Posterior vena cava (tissue), 2 donors: ENCODE measurements around the gene EEIG1. TPM values are rescaled to one million over a fixed set of nuclear protein-coding genes. Genes with fewer than 3 reads are reported as not detected.

Experiments used
- DNase-seq: peaks from one replicate; pipeline ENCODE4 v3.0.0-alpha.2; 2020; ENCODE audit warnings: low spot score
- intact Hi-C, 2 donors: fragments of 100-400 bp; cut with DNase I; formaldehyde crosslinking; loops; one replicate each; pipeline versions ENCODE4 v1.14.1 to v1.14.2; 2022 to 2023
- total RNA-seq, 2 donors: library from RNA; stranded (reverse); fragmentation: NEBNext Ultra II Directional; extraction: Animal tissue kit (Norgen Biotek cat#: 25700); gene quantifications; one replicate each; pipeline ENCODE4 v1.2.1, GENCODE V29; 2021
- donor health status: DM: yes; HTN: yes; CAD: no.
- donor health status: DM: yes; HTN: yes; CAD: no.

The EEIG1 gene
- total RNA-seq, 2 donors from 2014 or later = 54.3 to 56.9 TPM

- intact Hi-C loops = no loop called here
- DNase-seq = no peak
Observed at GRCh38 chr9:128003966-128004604, 23.3 kb upstream of the EEIG1 start.

DNA sequence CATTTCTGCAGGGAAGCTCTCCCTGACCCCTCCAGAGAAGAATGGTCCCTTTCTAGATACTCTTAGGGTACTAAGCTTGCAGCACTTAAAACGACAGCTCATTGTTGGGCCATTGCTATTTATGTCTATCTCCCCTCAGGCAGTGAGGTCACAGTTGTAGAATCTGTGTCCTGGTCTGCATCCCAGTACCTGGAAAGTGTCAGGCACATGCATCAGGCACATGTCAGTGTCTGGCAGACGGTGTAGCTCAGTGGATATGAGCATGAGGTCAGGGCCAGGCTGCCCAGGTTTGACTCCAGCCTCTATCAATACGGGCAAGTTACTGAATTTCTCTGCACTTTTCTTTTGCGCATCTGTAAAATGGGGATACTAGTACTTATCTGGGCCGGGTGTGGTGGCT lies 22.2 kb upstream of the EEIG1 start:
- no peak for DNase-seq
- intact Hi-C loops = no loop called here

DNA sequence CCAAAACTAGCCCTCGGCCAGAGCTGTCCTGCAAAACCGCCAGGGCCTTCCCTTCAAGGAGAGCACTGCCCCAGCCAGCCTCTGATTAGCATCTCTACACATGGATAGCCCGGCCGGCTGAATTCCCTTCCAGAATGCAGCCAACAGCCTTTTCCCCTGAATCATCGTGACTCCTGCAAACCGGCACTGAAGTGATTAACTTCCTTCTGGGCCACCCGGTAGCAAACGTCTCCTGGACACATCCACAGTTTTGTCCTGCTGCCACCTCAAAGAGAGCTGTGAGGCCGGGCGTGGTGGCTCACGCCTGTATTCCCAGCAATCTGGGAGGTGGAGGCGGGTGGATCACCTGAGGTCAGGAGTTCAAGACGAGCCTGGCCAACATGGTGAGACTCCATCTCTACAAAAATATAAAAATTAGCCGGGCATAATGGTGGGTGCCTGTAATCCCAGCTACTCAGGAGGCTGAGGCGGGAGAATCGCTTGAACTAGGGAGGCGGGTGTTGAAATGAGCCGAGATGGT lies 21.1 kb upstream of the EEIG1 start:
- intact Hi-C loops = no loop called here
- DNase-seq = no peak

DNA sequence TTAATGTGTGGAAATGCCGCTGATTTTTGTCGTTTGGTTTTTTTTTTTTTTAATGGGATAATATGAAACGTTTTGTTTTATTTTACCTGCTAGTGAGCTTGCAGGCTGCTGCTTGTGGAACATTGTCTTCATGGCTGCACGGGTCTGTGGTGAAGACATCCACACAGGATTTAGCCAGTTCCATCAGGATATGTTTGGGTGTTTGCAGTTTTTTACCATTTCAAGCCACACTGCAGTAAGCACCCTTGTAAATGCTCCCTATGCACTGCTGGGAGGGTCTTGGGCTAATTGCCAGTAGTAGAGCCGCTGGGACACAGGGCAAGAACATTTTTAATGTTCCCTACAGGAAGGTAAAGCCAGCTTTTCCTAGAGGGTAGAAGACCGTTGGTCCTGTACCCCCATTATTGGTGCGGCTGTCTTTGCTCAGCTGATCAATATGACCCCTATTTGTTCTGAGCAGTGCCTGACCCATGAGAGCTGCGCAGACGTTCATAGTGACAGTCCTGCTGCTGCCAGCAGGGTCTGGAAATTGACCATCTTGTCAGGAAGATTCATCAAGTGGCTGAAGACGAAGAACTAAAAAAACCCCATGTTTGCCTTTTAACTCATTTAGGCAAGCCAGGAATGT lies 20.5 kb upstream of the EEIG1 start:
- DNase-seq = no peak
- intact Hi-C loops = no loop called here

DNA sequence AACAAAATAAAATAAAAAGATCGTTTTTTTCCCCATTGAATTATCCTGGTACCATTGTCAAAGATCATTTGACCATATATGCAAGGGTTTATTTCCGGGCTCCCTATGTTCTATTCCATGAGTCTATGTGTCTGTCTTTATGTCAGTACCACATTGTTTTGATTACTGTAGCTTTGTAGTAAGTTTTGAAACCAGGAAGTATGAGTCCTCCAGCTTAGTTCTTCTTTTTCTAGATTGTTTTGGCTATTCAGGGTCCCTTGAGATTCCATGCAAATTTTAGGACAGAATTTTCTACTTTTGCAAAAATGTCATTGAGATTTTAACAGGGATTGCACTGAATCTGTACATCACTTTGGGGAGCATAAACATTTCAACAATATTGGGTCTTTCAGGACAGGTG lies 18.7 kb upstream of the EEIG1 start:
- intact Hi-C loops = no loop called here
- DNase-seq = no peak

DNA sequence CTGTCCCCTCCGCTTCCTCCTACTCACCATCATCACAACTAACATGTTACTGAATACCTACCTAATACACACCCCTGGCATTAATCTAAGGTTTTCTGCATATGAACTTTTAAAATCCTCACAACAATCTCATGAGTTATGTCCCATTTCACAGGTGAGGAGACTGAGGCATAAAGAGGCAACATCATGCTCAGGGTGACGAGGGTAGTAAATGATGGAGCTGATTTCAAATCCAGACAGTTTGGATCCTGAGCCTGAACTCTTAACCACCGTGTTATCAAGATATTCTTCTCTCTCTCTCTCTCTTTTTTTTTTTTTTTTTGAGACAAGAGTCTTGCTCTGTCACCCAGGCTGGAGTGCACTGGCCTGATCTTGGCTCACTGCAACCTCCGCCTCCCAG lies 12.9 kb upstream of the EEIG1 start:
- intact Hi-C loops = no loop called here
- no peak for DNase-seq

DNA sequence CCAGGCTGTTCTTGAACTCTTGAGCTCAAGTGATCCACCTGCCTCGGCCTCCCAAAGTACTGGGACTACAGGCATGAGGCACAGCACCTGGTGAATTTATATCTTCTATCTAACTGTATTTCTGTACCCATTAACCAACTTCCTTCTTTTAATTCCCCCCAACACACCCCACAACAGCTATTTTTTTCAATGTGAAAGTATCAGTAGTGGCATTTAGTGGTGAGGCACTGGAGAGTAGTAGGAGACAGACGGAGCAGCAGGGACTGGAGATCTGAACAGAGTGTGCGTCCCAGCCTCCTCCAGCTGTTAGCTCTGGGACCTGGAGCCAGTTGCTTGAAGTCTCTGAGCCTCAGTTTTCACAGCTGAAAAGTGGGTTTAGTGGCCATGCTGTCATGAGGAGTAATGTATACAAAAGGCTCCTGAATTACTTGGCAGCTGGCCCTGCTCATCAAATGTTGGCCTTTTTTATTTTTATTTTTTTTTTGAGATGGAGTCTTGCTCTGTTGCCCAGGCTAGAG lies 11.0 kb upstream of the EEIG1 start:
- intact Hi-C loops = no loop called here
- no peak for DNase-seq

DNA sequence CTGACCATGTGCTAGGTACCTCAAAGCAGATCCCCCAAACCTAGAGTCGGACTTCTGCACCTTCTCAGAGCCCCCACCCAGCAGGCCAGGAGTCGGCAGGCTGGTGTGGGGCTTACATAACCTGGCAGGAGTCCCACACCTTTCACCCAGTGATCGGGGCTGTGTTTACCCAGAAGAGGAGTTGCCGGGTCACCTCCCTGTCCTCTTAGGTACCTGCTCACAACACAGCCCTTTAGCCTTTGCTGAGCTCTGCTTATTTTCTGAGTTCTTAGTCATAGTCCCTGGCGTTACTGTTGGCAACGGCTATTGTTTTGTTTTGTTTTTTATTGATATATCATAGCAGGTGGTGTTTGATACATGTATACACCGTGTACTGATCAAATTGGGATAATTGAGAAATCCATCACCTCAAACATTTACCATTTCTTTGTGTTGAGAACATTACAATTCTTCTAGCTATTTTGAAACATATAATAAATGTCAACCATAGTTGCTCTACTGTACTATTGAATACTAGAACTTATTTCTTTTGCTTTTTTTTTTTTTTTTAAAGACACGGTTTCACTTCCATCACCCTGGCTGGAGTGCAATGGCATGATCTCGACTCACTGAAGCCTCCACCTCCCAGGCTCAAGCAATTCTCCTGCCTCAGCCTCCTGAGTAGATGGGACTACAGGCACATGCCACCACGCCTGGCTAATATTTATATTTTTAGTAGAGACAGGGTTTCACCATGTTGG lies 10.4 kb upstream of the EEIG1 start:
- intact Hi-C loops = no loop called here
- DNase-seq = no peak

DNA sequence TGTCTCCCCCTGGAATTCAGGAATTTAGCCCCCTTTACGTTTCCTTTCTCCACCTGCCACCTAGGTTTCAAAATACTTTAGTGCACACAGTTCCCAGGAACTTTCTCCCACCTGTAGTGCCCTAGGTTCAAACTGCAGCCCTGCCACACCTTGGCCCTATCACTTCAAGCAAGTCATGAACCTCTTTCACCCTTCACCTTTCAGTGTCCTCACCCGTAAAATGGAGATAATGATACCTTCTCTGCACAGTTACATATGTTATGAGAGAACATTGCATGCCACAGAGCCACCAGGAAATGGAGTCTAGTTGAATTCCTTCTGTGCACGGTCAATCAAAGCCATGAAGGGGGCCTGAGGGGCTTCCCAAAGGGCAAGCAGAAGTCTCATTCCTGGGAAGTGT lies 9.8 kb upstream of the EEIG1 start:
- DNase-seq = no peak
- intact Hi-C loops = no loop called here

DNA sequence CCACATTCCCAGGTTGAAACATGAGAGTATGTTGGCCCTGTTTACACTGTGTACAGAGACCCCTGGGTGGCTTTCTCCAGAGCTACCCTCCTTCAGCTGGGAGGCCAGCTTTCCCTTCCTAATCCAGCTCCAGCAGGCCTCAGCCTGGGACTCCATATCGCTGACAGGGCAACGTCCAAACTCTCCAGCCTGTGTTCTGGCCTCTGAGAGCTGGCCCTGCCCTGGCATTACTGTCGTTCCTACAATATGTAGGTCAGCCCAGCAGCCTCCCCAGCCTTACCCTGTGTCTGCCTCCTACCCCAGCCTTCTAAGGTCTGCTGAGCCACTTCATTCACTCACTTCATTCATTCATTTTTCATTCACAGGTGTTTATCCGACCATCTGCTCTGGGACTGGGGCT lies 8.3 kb upstream of the EEIG1 start:
- no peak for DNase-seq
- intact Hi-C loops = no loop called here

DNA sequence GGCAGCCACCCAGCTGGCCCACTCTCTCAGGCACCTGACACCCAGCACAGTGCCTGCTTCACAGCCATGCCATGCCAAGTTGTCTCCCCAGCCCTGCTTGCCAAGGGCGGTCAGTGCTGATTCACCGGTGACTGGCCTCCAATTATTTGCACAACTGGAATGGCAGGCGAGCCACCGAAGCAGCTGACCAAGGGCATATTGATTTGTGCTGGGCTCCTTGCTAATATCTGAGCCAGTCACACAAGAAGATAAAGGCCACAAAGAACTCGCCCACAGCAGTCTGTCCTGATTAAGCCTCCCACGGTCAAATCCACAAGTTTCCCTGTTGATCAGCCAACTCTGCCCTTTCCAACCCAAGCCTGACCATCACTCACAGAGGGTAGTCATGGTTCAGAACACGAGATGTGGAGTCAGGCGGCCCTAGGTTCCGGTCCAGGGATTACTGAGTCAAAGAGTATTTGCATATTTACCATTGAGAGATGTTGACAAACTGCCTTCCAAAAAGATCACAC lies 6.4 kb upstream of the EEIG1 start:
- no peak for DNase-seq
- intact Hi-C loops = no loop called here

DNA sequence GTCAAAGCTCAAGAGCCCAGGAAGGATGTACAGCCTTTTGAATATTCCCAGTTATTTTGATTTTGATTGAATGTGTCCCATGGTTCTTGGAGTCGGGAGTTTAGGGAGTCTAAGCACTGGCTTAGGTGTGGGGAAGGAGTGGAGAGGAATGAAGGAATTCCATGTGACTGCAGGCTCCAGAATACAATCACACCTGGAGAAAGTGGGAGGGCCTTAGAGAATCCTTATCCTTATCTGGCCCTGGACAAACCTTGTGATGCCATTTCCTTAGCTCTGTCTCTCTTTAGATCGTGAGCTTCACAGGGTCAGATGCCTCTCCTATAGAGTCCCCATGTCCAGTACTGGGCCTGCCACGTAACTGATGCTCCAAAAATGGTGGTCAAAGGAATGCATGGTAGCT lies 4.2 kb upstream of the EEIG1 start:
- intact Hi-C loops = no loop called here
- no peak for DNase-seq

GRCh38 chr9:127983847-127984289 lies 3.1 kb upstream of the EEIG1 start:
- intact Hi-C loops = loop anchor here in 1 of 2 donors (5.0 kb wide), 1 partner anchor 42 kb away; no protein-coding TSS in a partner anchor
- no peak for DNase-seq

- intact Hi-C loops = loop anchor here in 1 of 2 donors (5.0 kb wide), 1 partner anchor 41 kb away; no protein-coding TSS in a partner anchor
Observed at GRCh38 chr9:127982912-127983311, 2.1 kb upstream of the EEIG1 start.

GRCh38 chr9:127981559-127982121 lies 851 bp upstream of the EEIG1 start:
- intact Hi-C loops = loop anchor here in 1 of 2 donors (5.0 kb wide), 1 partner anchor 39 kb away; no protein-coding TSS in a partner anchor
- DNase-seq = no peak

More at GRCh38 chr9:127982912-127983311, 2.1 kb upstream of the EEIG1 start:
- no peak for DNase-seq

DNA sequence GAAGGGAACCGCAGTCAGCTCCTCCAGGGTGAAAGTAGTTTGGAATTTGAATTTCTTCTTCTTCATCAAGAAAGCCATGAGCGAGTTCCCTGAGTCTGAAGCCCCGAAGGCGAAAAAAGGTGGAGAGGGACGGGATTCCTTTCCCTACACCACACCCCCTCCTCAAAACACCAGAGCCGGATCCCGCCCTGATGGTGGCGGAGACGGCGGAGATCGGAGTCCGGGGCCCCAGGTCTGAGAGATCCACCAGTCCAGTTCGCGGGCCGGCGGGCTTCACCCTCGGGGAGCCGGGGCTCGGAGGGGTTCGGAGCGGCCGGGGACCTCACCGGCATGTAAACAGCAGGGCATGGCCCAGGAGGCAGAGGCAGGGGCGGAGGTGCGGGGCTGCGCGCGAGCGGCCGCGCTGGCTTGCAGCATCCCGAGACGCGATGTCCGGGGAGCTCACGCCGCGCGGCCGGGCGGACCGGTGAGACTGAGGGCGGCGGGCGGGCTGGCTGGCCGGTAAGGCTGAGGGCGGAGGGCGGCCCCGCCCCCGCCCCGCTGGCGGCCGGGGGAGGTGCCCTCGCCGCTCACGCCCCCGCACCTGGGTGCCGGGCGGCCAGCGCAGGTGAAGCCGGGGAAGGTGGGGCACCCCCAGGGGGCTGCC lies 606 bp downstream of the EEIG1 start:
- DNase-seq = no peak
- intact Hi-C loops = loop anchor here in 1 of 2 donors (5.0 kb wide), 1 partner anchor 38 kb away; no protein-coding TSS in a partner anchor

DNA sequence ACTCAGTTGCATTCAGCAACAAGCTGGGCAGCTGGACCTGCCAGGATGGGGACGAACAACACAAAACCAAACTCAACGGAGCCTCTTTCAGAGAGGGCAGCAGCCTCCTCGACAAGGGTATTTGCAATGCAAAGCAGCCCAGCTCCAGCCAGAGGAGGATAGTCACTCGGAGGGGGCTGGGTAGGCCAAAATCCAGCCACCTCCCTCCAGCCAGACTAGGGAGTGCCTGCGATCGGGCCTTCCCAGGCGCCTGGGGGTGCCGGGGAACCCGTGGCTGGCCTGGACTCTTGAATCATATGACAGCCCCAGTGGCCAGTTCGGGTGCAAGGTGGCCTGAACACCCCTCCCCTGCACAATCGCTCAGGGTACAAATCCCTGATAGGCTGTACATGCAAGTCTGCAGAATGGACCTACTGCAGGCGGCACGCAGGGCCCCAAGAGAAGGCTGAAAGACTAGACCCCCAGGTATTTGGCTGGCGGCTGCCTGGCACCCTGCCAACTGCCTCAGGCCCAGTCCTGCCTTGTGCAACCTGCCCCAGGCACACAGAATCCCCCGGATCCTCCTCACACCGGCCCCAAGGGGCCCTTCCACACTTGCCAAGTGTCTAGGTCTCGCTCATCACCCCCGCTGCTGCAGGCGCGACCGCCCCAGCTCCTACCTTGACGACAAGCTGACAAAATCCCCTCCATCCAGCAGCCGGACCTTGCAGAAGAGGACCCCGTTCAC lies 1.3 kb downstream of the EEIG1 start:
- intact Hi-C loops = loop anchor here in 1 of 2 donors (5.0 kb wide), 1 partner anchor 37 kb away; no protein-coding TSS in a partner anchor
- DNase-seq = peak; percentile 88

DNA sequence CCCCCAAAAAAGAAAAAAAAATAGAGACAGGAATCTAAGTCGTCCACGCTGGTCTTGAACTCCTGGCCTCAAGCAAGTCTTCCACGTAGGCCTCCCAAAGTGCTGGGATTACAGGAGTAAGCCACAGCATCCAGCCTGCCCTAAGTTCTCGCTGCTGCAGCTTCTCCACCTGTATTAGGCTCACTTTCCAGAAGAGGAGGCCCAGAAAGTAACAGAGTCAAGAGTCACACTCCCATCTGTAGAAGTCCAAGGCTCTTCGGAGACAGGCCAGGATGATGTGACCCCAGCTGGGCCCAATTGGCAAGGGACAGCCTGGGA lies 1.8 kb downstream of the EEIG1 start:
- intact Hi-C loops = no loop called here

More for the DNA sequence above, 1.8 kb downstream of the EEIG1 start:
- no peak for DNase-seq
